Neutrophil (primary cell): ENCODE results near the gene MEGF8.

Source experiments
- H3K27ac ChIP-seq: fragments of 200-600 bp; sonication (generic); 2 replicates; pipeline ENCODE4 v1.5.1; 2016; ENCODE audit warnings: mild to moderate bottlenecking, moderate library complexity
- H3K27me3 ChIP-seq: fragments of 200-600 bp; sonication (generic); 2 replicates; pipeline ENCODE4 v1.6.0; 2016; ENCODE audit warnings: mild to moderate bottlenecking
- H3K36me3 ChIP-seq: fragments of 200-600 bp; sonication (generic); 2 replicates; pipeline ENCODE4 v1.5.1; 2017
- H3K4me1 ChIP-seq, 2 experiments: fragments of 200-600 bp in 1 of 2; sonication (generic) in 1 of 2; 1 replicate in 1 of 2; 2 replicates in 1 of 2; pipeline versions ENCODE4 v1.5.1 to v1.6.1; 2013 to 2016; ENCODE audit warnings: low read depth in 1 of 2, low read length in 1 of 2, mild to moderate bottlenecking in 1 of 2, moderate library complexity in 1 of 2; ENCODE audit not compliant: control insufficient read depth in 1 of 2, insufficient read depth in 1 of 2
- H3K4me3 ChIP-seq, 2 experiments: fragments of 200-600 bp in 1 of 2; sonication (generic) in 1 of 2; 1 replicate in 1 of 2; 2 replicates in 1 of 2; pipeline ENCODE4 v1.5.1; 2013 to 2016; ENCODE audit warnings: low read depth in 1 of 2, low read length in 1 of 2, mild to moderate bottlenecking in 1 of 2, moderate library complexity in 1 of 2
- H3K9me3 ChIP-seq: fragments of 200-600 bp; sonication (generic); 2 replicates; pipeline ENCODE4 v1.5.1; 2016
- TF ChIP-seq, protein P1 (sequence below): fragments of 200-600 bp; sonication (generic); IDR thresholded peaks from 2 replicates; pipeline ENCODE4 v1.5.1; 2016; ENCODE audit warnings: antibody characterized with exemption

Gene MEGF8

GRCh38 chr19:42294471-42295137 lies 30.8 kb upstream of the MEGF8 start:
- H3K36me3 ChIP-seq = peaks cover 63% of the 10 kb centered on the region
- H3K27me3 ChIP-seq = no peaks in the 10 kb centered on the region
- no peak overlapping the region for H3K4me3 ChIP-seq
- TF ChIP-seq, protein P1, sequence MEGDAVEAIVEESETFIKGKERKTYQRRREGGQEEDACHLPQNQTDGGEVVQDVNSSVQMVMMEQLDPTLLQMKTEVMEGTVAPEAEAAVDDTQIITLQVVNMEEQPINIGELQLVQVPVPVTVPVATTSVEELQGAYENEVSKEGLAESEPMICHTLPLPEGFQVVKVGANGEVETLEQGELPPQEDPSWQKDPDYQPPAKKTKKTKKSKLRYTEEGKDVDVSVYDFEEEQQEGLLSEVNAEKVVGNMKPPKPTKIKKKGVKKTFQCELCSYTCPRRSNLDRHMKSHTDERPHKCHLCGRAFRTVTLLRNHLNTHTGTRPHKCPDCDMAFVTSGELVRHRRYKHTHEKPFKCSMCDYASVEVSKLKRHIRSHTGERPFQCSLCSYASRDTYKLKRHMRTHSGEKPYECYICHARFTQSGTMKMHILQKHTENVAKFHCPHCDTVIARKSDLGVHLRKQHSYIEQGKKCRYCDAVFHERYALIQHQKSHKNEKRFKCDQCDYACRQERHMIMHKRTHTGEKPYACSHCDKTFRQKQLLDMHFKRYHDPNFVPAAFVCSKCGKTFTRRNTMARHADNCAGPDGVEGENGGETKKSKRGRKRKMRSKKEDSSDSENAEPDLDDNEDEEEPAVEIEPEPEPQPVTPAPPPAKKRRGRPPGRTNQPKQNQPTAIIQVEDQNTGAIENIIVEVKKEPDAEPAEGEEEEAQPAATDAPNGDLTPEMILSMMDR = no peak
- no peaks in the 10 kb centered on the region for H3K9me3 ChIP-seq
- H3K27ac ChIP-seq = no peak overlapping the region
- H3K4me1 ChIP-seq = no peaks in the 10 kb centered on the region

DNA sequence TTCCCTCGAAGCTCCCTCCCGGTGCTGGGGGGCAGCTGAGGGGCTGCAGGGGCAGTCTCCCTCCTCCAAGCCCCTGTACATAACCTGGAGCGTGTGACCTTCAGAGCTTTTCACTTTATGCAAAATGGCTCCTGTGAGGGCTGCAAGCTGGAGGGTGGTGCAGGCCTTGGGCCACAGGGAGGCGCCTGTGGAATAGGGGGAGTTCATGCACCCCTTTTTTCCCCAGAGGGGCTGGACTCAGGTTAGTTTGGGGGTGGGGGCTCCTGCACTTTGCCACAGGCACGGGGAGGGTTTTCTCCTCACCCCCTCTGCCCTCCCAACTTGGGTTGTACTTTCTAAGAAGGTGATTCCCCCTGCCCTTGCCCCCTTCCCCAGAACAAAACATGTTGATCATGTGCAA lies 30.1 kb upstream of the MEGF8 start:
- no peaks in the 10 kb centered on the region for H3K27me3 ChIP-seq
- H3K4me1 ChIP-seq = no peaks in the 10 kb centered on the region
- TF ChIP-seq, protein P1 = no peak
- H3K36me3 ChIP-seq = peaks cover 55% of the 10 kb centered on the region
- no peak overlapping the region for H3K27ac ChIP-seq
- H3K9me3 ChIP-seq = no peaks in the 10 kb centered on the region
- no peak overlapping the region for H3K4me3 ChIP-seq

- TF ChIP-seq, protein P1 = peak; percentile 98
- Histone ChIP-seq H3K36me3 (peaks cover 49% of the 10 kb centered on the region), H3K4me3 (no peak overlapping the region), H3K27me3 (peaks cover under 1% of the 10 kb centered on the region), H3K4me1 (no peaks in the 10 kb centered on the region), H3K27ac (no peak overlapping the region), H3K9me3 (no peaks in the 10 kb centered on the region)
Measured at GRCh38 chr19:42295831-42296525, 29.5 kb upstream of the MEGF8 start.

DNA sequence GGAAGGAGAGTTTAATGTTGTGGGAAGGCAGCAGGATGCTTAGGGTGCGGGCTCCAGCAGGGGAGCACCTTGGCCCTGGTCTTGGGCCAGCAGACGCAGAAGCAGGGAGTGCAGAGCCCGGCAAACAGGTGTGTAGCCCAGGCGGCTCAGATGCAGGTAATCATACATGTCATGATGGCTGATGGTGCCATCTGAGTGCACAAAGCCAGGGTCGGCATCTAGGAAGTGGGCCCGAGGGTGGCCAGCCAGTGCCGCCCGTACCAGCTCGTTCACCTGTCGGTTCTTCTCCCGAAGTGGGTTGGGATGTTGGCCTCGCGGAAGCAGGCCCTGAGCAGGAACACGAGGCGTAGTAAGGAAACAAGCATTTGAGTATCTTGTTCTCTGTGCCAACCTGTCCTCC lies 28.4 kb upstream of the MEGF8 start:
- no peaks in the 10 kb centered on the region for H3K9me3 ChIP-seq
- peaks cover 11% of the 10 kb centered on the region for H3K27me3 ChIP-seq
- no peak overlapping the region for H3K27ac ChIP-seq
- no peak overlapping the region for H3K4me3 ChIP-seq
- H3K36me3 ChIP-seq = peaks cover 38% of the 10 kb centered on the region
- TF ChIP-seq, protein P1 = no peak
- peaks cover 4% of the 10 kb centered on the region in 2 experiments for H3K4me1 ChIP-seq

GRCh38 chr19:42301646-42302203 lies 23.7 kb upstream of the MEGF8 start, which contains the start of gene PRR19:
PRR19 (plus strand) TSS chr19:42302132; CDS start chr19:42309585, 7,453 bp downstream.
- peak within 1 kb of the TSS; percentile 52 for H3K27ac ChIP-seq
- TF ChIP-seq, protein P1 = no peak
- H3K9me3 ChIP-seq = no peaks in the 10 kb centered on the region

More at GRCh38 chr19:42301646-42302203, 23.7 kb upstream of the MEGF8 start, which contains the start of gene PRR19:
- no peaks in the 10 kb centered on the region for H3K36me3 ChIP-seq
- H3K4me3 ChIP-seq = peak within 1 kb of the TSS; percentile 64 to 71
- H3K27me3 ChIP-seq = peaks cover 16% of the 10 kb centered on the region
- peaks cover 12 to 15% of the 10 kb centered on the region in 2 experiments for H3K4me1 ChIP-seq
